A673 (cell line): ENCODE data around the gene FGFBP3.

Experiments
- CTCF ChIP-seq: fragments of 300-800, 200-600 bp; sonication (generic); conservative IDR thresholded peaks from 2 replicates; pipeline ENCODE4 v1.5.1; 2017; ENCODE audit warnings: low read depth, mild to moderate bottlenecking, antibody characterized with exemption, low read length, moderate library complexity, mixed read lengths
- EZH2 ChIP-seq: fragments of 200-600 bp; sonication (generic); IDR thresholded peaks from 2 replicates; pipeline ENCODE4 v1.6.1; 2017; ENCODE audit warnings: borderline replicate concordance, low read depth, mild to moderate bottlenecking, mixed read lengths, antibody characterized with exemption, low read length; ENCODE audit not compliant: poor library complexity, severe bottlenecking

- TF ChIP-seq CTCF (no peak), EZH2 (no peak)
These were observed 14.3 kb upstream of the FGFBP3 start, which contains the start of gene BTAF1 for GRCh38 chr10:91923371-91924211.
